GM21381 (cell line): ENCODE measurements around the gene NEK9.

Experiments used
- ATAC-seq: cut with Tn5 transposase; IDR thresholded peaks from one replicate; pipeline ENCODE4 v1.9.1; 2021; ENCODE audit warnings: mild to moderate bottlenecking, moderate library complexity; ENCODE audit not compliant: unreplicated experiment

The NEK9 gene

GRCh38 chr14:75042035-75042434 is 84.8 kb downstream of the NEK9 start:
- no peak for ATAC-seq

GRCh38 chr14:75041613-75042012 is 85.2 kb downstream of the NEK9 start:
- no peak for ATAC-seq

GRCh38 chr14:75040959-75041358 is 85.9 kb downstream of the NEK9 start:
- ATAC-seq = no peak

GRCh38 chr14:75040507-75040906 is 86.3 kb downstream of the NEK9 start:
- ATAC-seq = no peak

- no peak for ATAC-seq
These were observed 93.9 kb downstream of the NEK9 start for GRCh38 chr14:75032939-75033338.

- ATAC-seq = no peak
These were observed 96.7 kb downstream of the NEK9 start for GRCh38 chr14:75030147-75030546.
